Activated B cell treated with CpG ODN at 0.5 μM for 24 hours (primary cell): Measurements from ENCODE around the gene YLPM1. TPM values are rescaled to one million over a fixed set of nuclear protein-coding genes. Genes with fewer than 3 reads are reported as not detected.

Experiments used
- ATAC-seq: fragments of 200-7000 bp; cut with Tn5 transposase; one replicate; pipeline ENCODE4 v1.10.0; 2021; ENCODE audit warnings: low read depth, mild to moderate bottlenecking, moderate library complexity
- CTCF ChIA-PET: fragments of 350-600 bp; sonication (Branson Sonifier 250); formaldehyde crosslinking; loops from one replicate; lab custom pipeline; 2021; ENCODE audit warnings: antibody characterized with exemption; lab: Charles Lee
- POLR2A ChIA-PET: fragments of 350-600 bp; sonication (Branson Sonifier 250); formaldehyde crosslinking; loops from one replicate; lab custom pipeline; 2021; ENCODE audit warnings: antibody characterized with exemption; lab: Charles Lee
- DNase-seq: peaks from one replicate; pipeline ENCODE4 v3.0.0; 2022
- H3K27ac Mint-ChIP-seq: one replicate; pipeline ENCODE4 v1.8.0; 2020; ENCODE audit warnings: mixed read lengths
- H3K27me3 Mint-ChIP-seq: one replicate; pipeline ENCODE4 v1.8.0; 2021; ENCODE audit warnings: mixed read lengths
- H3K36me3 Mint-ChIP-seq: one replicate; pipeline ENCODE4 v1.8.0; 2021; ENCODE audit warnings: low read depth, mixed read lengths
- H3K4me1 Mint-ChIP-seq: one replicate; pipeline ENCODE4 v1.8.0; 2021; ENCODE audit warnings: mixed read lengths
- H3K4me3 Mint-ChIP-seq: one replicate; pipeline ENCODE4 v1.8.0; 2020; ENCODE audit warnings: mild to moderate bottlenecking, mixed read lengths
- H3K9me3 Mint-ChIP-seq: one replicate; pipeline ENCODE4 v1.8.0; 2020; ENCODE audit warnings: mixed read lengths
- intact Hi-C: fragments of 100-400 bp; cut with micrococcal nuclease; formaldehyde crosslinking; loops from one replicate; pipeline ENCODE4 v1.15.1; 2024
- total RNA-seq: library from RNA; stranded (reverse); gene quantifications from 2 replicates; pipeline ENCODE4 v1.2.3, GENCODE V29; 2022
- TF ChIP-seq, protein P1 (sequence below): fragments of 200-600 bp; IDR thresholded peaks from one replicate; pipeline ENCODE4 v1.8.0; 2022; ENCODE audit warnings: antibody characterized with exemption, mild to moderate bottlenecking

The YLPM1 gene
- total RNA-seq, 1 donor from 2014 or later: 85.9 TPM

- ChIA-PET CTCF (interaction anchor here (0.8 kb wide), 1 partner anchor 68 kb away, joined by 3 read pairs; no protein-coding TSS in a partner anchor), POLR2A (interaction anchor here (1.5 kb wide), 1 partner anchor 29 kb away, joined by 5 read pairs; the partner anchor contains the start of gene YLPM1)
- Mint-ChIP-seq H3K9me3 (peaks cover 4% of the 10 kb centered on the region), H3K27me3 (no peaks in the 10 kb centered on the region), H3K36me3 (peaks cover 42% of the 10 kb centered on the region), H3K27ac (peak overlapping the region; percentile 86), H3K4me1 (peaks cover 45% of the 10 kb centered on the region), H3K4me3 (peak overlapping the region; percentile 74)
- DNase-seq: no peak
- ATAC-seq: peak; percentile 47
- intact Hi-C loops: no loop called here
- TF ChIP-seq, protein P1, sequence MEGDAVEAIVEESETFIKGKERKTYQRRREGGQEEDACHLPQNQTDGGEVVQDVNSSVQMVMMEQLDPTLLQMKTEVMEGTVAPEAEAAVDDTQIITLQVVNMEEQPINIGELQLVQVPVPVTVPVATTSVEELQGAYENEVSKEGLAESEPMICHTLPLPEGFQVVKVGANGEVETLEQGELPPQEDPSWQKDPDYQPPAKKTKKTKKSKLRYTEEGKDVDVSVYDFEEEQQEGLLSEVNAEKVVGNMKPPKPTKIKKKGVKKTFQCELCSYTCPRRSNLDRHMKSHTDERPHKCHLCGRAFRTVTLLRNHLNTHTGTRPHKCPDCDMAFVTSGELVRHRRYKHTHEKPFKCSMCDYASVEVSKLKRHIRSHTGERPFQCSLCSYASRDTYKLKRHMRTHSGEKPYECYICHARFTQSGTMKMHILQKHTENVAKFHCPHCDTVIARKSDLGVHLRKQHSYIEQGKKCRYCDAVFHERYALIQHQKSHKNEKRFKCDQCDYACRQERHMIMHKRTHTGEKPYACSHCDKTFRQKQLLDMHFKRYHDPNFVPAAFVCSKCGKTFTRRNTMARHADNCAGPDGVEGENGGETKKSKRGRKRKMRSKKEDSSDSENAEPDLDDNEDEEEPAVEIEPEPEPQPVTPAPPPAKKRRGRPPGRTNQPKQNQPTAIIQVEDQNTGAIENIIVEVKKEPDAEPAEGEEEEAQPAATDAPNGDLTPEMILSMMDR: no peak
Observed at GRCh38 chr14:74792249-74793039, 29.3 kb downstream of the YLPM1 start.

- ChIA-PET POLR2A (no interaction called here), CTCF (no interaction called here)
- Mint-ChIP-seq H3K9me3 (peaks cover 4% of the 10 kb centered on the region), H3K27ac (peak overlapping the region; percentile 86), H3K4me3 (peak overlapping the region; percentile 1), H3K4me1 (peaks cover 45% of the 10 kb centered on the region), H3K36me3 (peaks cover 47% of the 10 kb centered on the region), H3K27me3 (no peaks in the 10 kb centered on the region)
- DNase-seq: no peak
- intact Hi-C loops: no loop called here
- ATAC-seq: no peak
- TF ChIP-seq, protein P1: no peak
Observed at GRCh38 chr14:74793506-74794155, 30.5 kb downstream of the YLPM1 start.

GRCh38 chr14:74794947-74795346, 31.8 kb downstream of the YLPM1 start:
- TF ChIP-seq, protein P1: no peak
- intact Hi-C loops: no loop called here
- H3K9me3 Mint-ChIP-seq: peaks cover 4% of the 10 kb centered on the region
- POLR2A ChIA-PET: no interaction called here
- H3K27me3 Mint-ChIP-seq: no peaks in the 10 kb centered on the region
- ATAC-seq (no peak), DNase-seq (no peak)
- peak overlapping the region; percentile 14 for H3K27ac Mint-ChIP-seq
- peaks cover 45% of the 10 kb centered on the region for H3K4me1 Mint-ChIP-seq
- CTCF ChIA-PET: no interaction called here
- H3K36me3 Mint-ChIP-seq: peaks cover 56% of the 10 kb centered on the region
- H3K4me3 Mint-ChIP-seq: no peak overlapping the region

DNA sequence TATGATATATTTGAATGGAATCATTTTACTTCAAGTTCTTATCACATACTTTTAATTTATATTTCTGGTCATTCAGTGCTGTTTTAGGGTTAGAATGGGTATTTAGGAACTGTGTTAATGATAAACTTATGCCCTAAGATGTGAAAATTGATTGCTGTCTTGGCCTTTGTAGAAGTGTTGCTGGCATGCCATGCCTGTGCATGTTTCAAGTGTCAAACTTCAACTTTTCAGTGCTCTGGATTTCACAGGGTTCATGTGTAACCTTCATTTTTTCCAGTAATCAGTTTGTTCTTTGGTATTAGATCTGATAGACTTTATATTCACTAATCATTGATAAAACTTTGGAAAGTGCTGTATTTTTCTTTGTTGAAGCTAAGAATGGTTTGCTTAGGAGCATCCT, 36.6 kb downstream of the YLPM1 start:
- ChIA-PET CTCF (no interaction called here), POLR2A (no interaction called here)
- H3K4me1 Mint-ChIP-seq: peaks cover 9% of the 10 kb centered on the region
- no peaks in the 10 kb centered on the region for H3K27me3 Mint-ChIP-seq
- peaks cover 72% of the 10 kb centered on the region for H3K36me3 Mint-ChIP-seq
- no peak for ATAC-seq
- H3K4me3 Mint-ChIP-seq: no peak overlapping the region
- intact Hi-C loops: loop anchor here (5.0 kb wide), 1 partner anchor 437 kb away; no protein-coding TSS in a partner anchor
- H3K27ac Mint-ChIP-seq: no peak overlapping the region
- H3K9me3 Mint-ChIP-seq: no peaks in the 10 kb centered on the region
- DNase-seq: no peak
- TF ChIP-seq, protein P1: no peak

DNA sequence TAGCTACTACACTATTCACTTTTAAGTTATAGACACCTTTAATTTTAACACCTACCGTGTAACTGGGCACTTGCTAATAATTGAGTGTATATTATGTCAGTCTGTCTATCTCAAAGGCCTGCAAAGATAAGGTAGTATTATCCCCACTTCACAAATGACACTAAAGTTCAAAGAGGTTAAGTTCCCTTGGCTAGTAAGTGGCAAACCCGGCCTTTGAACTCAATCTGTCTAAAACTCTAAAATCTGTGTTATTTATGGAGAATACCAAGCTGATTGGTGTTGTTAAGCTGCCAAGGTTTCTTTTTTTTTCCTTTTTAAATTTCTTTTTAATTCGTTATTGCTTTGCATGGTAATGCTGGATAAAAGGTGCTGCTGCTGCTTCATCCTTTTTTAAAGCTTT, 37.7 kb downstream of the YLPM1 start:
- intact Hi-C loops: loop anchor here (5.0 kb wide), 1 partner anchor 438 kb away; no protein-coding TSS in a partner anchor
- POLR2A ChIA-PET: interaction anchor here (0.6 kb wide), 1 partner anchor 30 kb away, joined by 3 read pairs; no protein-coding TSS in a partner anchor
- CTCF ChIA-PET: interaction anchor here (5.5 kb wide), 1 partner anchor 192 kb away, joined by 31 read pairs; no protein-coding TSS in a partner anchor
- H3K4me3 Mint-ChIP-seq: no peak overlapping the region
- ATAC-seq (no peak), DNase-seq (no peak)
- H3K36me3 Mint-ChIP-seq: peaks cover 66% of the 10 kb centered on the region
- TF ChIP-seq, protein P1: no peak
- peaks cover 3% of the 10 kb centered on the region for H3K4me1 Mint-ChIP-seq
- no peaks in the 10 kb centered on the region for H3K27me3 Mint-ChIP-seq
- H3K9me3 Mint-ChIP-seq: no peaks in the 10 kb centered on the region
- H3K27ac Mint-ChIP-seq: no peak overlapping the region
